ENCODE measurements around the gene CENPU. TPM values are rescaled to one million over a fixed set of nuclear protein-coding genes. Genes with fewer than 3 reads are reported as not detected.

CENPU gene
- total and polyA plus RNA-seq, 2 of the 13 experiments (the other 11 are each of a cell fraction or from before 2014, with no cell fraction given), result 11.7 to 35.8 TPM

GRCh38 chr4:184766446-184766845 is 32.5 kb upstream of the CENPU start (continued):
- no peak for TF ChIP-seq ZNF512B (CRISPR knock-in tag; IDR thresholded peaks at IDR 0.05; ENCODE audit: borderline replicate concordance)
- no peak for TF ChIP-seq ZNF407 (CRISPR knock-in tag; IDR thresholded peaks at IDR 0.05; ENCODE audit: not compliant biosample characterization)
- no peak for TF ChIP-seq ZNF724P (CRISPR knock-in tag; IDR thresholded peaks at IDR 0.05; ENCODE audit: borderline replicate concordance)
- no peak for TF ChIP-seq RERE (CRISPR knock-in tag; IDR thresholded peaks at IDR 0.05; ENCODE audit: low read depth)
- TF ChIP-seq SMAD9 (CRISPR knock-in tag; IDR thresholded peaks at IDR 0.05), result no peak
- TF ChIP-seq MTF2 (CRISPR knock-in tag; IDR thresholded peaks at IDR 0.05; ENCODE audit: borderline replicate concordance), result no peak
- TF ChIP-seq ARID2 (CRISPR knock-in tag; IDR thresholded peaks at IDR 0.05; ENCODE audit: borderline replicate concordance), result no peak
